ENCODE measurements around the gene IL18RAP. TPM values are rescaled to one million over a fixed set of nuclear protein-coding genes. Genes with fewer than 3 reads are reported as not detected.

Gene IL18RAP
- total RNA-seq: 10 to 100 TPM in 3 of 6 donors, 1 to 10 TPM in 3; 8.0 to 16.3 (median 10.9) TPM

GRCh38 chr2:102422910-102423309, at the start of gene IL18RAP:
Gene IL18RAP (plus strand): TSS chr2:102423160. CDS start chr2:102423278, 118 bp downstream.
- Histone ChIP-seq H3K36me3 (no peaks in the 10 kb centered on the region), H3K4me3 (peak within 1 kb of the TSS in 1 of 4 donors; percentile 4), H3K27me3 (no peaks in the 10 kb centered on the region), H3K4me1 (no peaks in the 10 kb centered on the region), H3K9me3 (no peaks in the 10 kb centered on the region), H3K27ac (peak within 1 kb of the TSS; percentile 52 to 76 (median 62))
- WGBS, 2 donors: 62 to 75% methylated on average over 3 of the region's 3 CpGs
- no peak for TF ChIP-seq POLR2AphosphoS5 (IDR thresholded peaks at IDR 0.05)
- TF ChIP-seq POLR2A (IDR thresholded peaks at IDR 0.05): peak in 1 of 4 donors; percentile 8
- DNase-seq (no peak), ATAC-seq (ENCODE audit: low FRiP score in 2 of 2) (no peak)

GRCh38 chr2:102376052-102376591, 46.8 kb upstream of the IL18RAP start:
- WGBS, 2 donors: 79 to 86% methylated on average over 1 of the region's 1 CpG
- H3K4me1 ChIP-seq: no peaks in the 10 kb centered on the region
- H3K27ac ChIP-seq: no peak overlapping the region
- no peak overlapping the region for H3K4me3 ChIP-seq
- H3K36me3 ChIP-seq: peaks cover 0 to 40% (median 3%) of the 10 kb centered on the region in 4 donors
- ATAC-seq (ENCODE audit: low FRiP score in 2 of 2) (no peak), DNase-seq (no peak)
- no peaks in the 10 kb centered on the region for H3K9me3 ChIP-seq
- H3K27me3 ChIP-seq: no peaks in the 10 kb centered on the region
- no peak for TF ChIP-seq POLR2AphosphoS5 (IDR thresholded peaks at IDR 0.05)

GRCh38 chr2:102383722-102384121, 39.2 kb upstream of the IL18RAP start:
- Histone ChIP-seq H3K27me3 (no peaks in the 10 kb centered on the region), H3K36me3 (peaks cover 0 to 75% (median 4%) of the 10 kb centered on the region in 4 donors), H3K27ac (no peak overlapping the region), H3K9me3 (peaks cover 3 to 20% (median 10%) of the 10 kb centered on the region in 4 donors), H3K4me3 (no peak overlapping the region), H3K4me1 (no peaks in the 10 kb centered on the region)
- DNase-seq (no peak), ATAC-seq (ENCODE audit: low FRiP score in 2 of 2) (no peak)
- TF ChIP-seq POLR2A (IDR thresholded peaks at IDR 0.05): no peak
- TF ChIP-seq EP300 (IDR thresholded peaks at IDR 0.05): no peak
- TF ChIP-seq CTCF (IDR thresholded peaks at IDR 0.05): no peak
- TF ChIP-seq POLR2AphosphoS5 (IDR thresholded peaks at IDR 0.05): no peak

GRCh38 chr2:102385522-102385921, 37.4 kb upstream of the IL18RAP start:
- Histone ChIP-seq H3K27me3 (no peaks in the 10 kb centered on the region), H3K9me3 (peaks cover 3 to 20% (median 10%) of the 10 kb centered on the region in 4 donors), H3K36me3 (peaks cover 0 to 82% (median 4%) of the 10 kb centered on the region in 4 donors), H3K4me1 (no peaks in the 10 kb centered on the region), H3K27ac (no peak overlapping the region), H3K4me3 (no peak overlapping the region)
- ATAC-seq (ENCODE audit: low FRiP score in 2 of 2) (no peak), DNase-seq (peak in 1 of 2 donors; percentile 40)
- 60 to 73% methylated on average over 1 of the region's 1 CpG for WGBS, 2 donors
- TF ChIP-seq POLR2A (IDR thresholded peaks at IDR 0.05): no peak
- no peak for TF ChIP-seq POLR2AphosphoS5 (IDR thresholded peaks at IDR 0.05)
- no peak for TF ChIP-seq EP300 (IDR thresholded peaks at IDR 0.05)
- TF ChIP-seq CTCF (IDR thresholded peaks at IDR 0.05): no peak

DNA sequence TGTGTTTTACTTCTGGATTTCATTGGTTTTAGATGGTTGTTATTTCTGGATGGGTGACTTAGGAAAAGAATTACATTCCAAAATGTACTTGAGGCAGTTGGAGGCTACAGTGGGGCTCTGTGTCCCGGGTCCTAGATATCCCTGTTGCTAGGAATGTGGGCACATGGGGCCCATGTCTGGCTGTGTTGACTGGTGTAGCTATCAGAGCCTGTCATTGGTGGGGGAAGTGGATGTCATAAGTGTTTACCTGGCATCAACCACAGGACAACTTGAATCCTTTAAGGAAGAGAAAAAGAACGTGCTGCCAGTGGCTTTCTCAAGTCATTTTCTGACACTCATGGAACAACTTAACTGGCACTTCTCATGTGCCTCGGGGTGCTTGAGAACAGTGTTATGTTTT, 37.0 kb upstream of the IL18RAP start:
- 71 to 78% methylated on average over 3 of the region's 3 CpGs for WGBS, 2 donors
- Histone ChIP-seq H3K9me3 (peaks cover 3 to 20% (median 10%) of the 10 kb centered on the region in 4 donors), H3K27ac (no peak overlapping the region), H3K27me3 (no peaks in the 10 kb centered on the region), H3K4me1 (no peaks in the 10 kb centered on the region), H3K36me3 (peaks cover 0 to 78% (median 4%) of the 10 kb centered on the region in 4 donors), H3K4me3 (no peak overlapping the region)
- ATAC-seq (ENCODE audit: low FRiP score in 2 of 2): peak in 1 of 2 donors; percentile 76
- no peak for DNase-seq
- TF ChIP-seq POLR2A (IDR thresholded peaks at IDR 0.05) (no peak), EP300 (IDR thresholded peaks at IDR 0.05) (no peak), CTCF (IDR thresholded peaks at IDR 0.05) (no peak), POLR2AphosphoS5 (IDR thresholded peaks at IDR 0.05) (no peak)

Data from upper lobe of left lung (tissue), 6 donors.